GM18507 (cell line): ENCODE measurements around the gene ARCN1.
"Not testable (repeated sequence)": the region's sequence is repeated elsewhere in the genome, so short reads cannot be mapped to it uniquely, and the experiment has no call there.

Experiments
- DNase-seq: peaks from one replicate; pipeline ENCODE4 v3.0.0; 2011; ENCODE audit warnings: low read depth; ENCODE audit not compliant: insufficient read length; ENCODE audit errors: extremely low spot score
- FAIRE-seq: peaks from 2 replicates; lab custom pipeline; 2011; peaks lifted over from hg19 to GRCh38; lab: Jason Lieb, UNC

Gene ARCN1

GRCh38 chr11:118537409-118537980 is 34.7 kb upstream of the ARCN1 start:
- no peak for FAIRE-seq
- no peak for DNase-seq

GRCh38 chr11:118544010-118544646 is 28.1 kb upstream of the ARCN1 start:
- no peak for DNase-seq
- FAIRE-seq = no peak

- no peak for DNase-seq
- no peak for FAIRE-seq
Observed at GRCh38 chr11:118544647-118545010, 27.6 kb upstream of the ARCN1 start.

- FAIRE-seq = no peak
- no peak for DNase-seq
Observed at GRCh38 chr11:118545533-118545932, 26.7 kb upstream of the ARCN1 start.

GRCh38 chr11:118547132-118547531 is 25.1 kb upstream of the ARCN1 start:
- FAIRE-seq (no peak), DNase-seq (no peak)

- FAIRE-seq = no peak
Observed at GRCh38 chr11:118552341-118552740, 19.9 kb upstream of the ARCN1 start.

GRCh38 chr11:118560806-118561205 is 11.4 kb upstream of the ARCN1 start:
- no peak for DNase-seq
- no peak for FAIRE-seq

More at GRCh38 chr11:118552341-118552740, 19.9 kb upstream of the ARCN1 start:
- DNase-seq = no peak

- DNase-seq = no peak
- no peak for FAIRE-seq
Observed at GRCh38 chr11:118565051-118565450, 7.2 kb upstream of the ARCN1 start.

GRCh38 chr11:118569670-118570069 is 2.5 kb upstream of the ARCN1 start:
- FAIRE-seq = no peak
- DNase-seq = no peak

GRCh38 chr11:118570787-118571186 is 1.4 kb upstream of the ARCN1 start:
- FAIRE-seq (no peak), DNase-seq (no peak)

- not testable (repeated sequence) for DNase-seq, FAIRE-seq
Observed at GRCh38 chr11:118571701-118572060, 528 bp upstream of the ARCN1 start.

- FAIRE-seq = peak; percentile 50
- no peak for DNase-seq
Observed at GRCh38 chr11:118572981-118573550, 857 bp downstream of the ARCN1 start.

- FAIRE-seq (no peak), DNase-seq (no peak)
Observed at GRCh38 chr11:118574636-118575035, 2.4 kb downstream of the ARCN1 start.

- not testable (repeated sequence) for FAIRE-seq, DNase-seq
Observed at GRCh38 chr11:118577995-118578394, 5.8 kb downstream of the ARCN1 start.

- FAIRE-seq = no peak
Observed at GRCh38 chr11:118581057-118581456, 8.8 kb downstream of the ARCN1 start.

GRCh38 chr11:118587952-118588351 is 15.7 kb downstream of the ARCN1 start:
- no peak for DNase-seq
- no peak for FAIRE-seq

More at GRCh38 chr11:118581057-118581456, 8.8 kb downstream of the ARCN1 start:
- no peak for DNase-seq

- no peak for FAIRE-seq
- DNase-seq = no peak
Observed at GRCh38 chr11:118592616-118593367, 20.6 kb downstream of the ARCN1 start.

- FAIRE-seq = peak; percentile 51
- not testable (repeated sequence) for DNase-seq
Observed at GRCh38 chr11:118594984-118595383, 22.8 kb downstream of the ARCN1 start.

- DNase-seq = no peak
- FAIRE-seq = no peak
Observed at GRCh38 chr11:118596224-118597146, 24.3 kb downstream of the ARCN1 start.
